HG03439 (cell line): Measurements from ENCODE around the gene PXDN.
"Not testable (repeated sequence)": the region's sequence is repeated elsewhere in the genome, so short reads cannot be mapped to it uniquely, and the experiment has no call there.

Experiments used
- ATAC-seq: cut with Tn5 transposase; IDR thresholded peaks from one replicate; pipeline ENCODE4 v1.9.1; 2021; ENCODE audit warnings: mild to moderate bottlenecking, moderate library complexity; ENCODE audit not compliant: unreplicated experiment

PXDN gene

GRCh38 chr2:1775511-1776035 is 31.3 kb upstream of the PXDN start:
- ATAC-seq = no peak

- ATAC-seq = no peak
Observed at GRCh38 chr2:1774929-1775328, 30.6 kb upstream of the PXDN start.

- no peak for ATAC-seq
Observed at GRCh38 chr2:1773883-1774282, 29.6 kb upstream of the PXDN start.

GRCh38 chr2:1772471-1773267 is 28.4 kb upstream of the PXDN start:
- ATAC-seq = no peak

- no peak for ATAC-seq
Observed at GRCh38 chr2:1771626-1772280, 27.4 kb upstream of the PXDN start.

GRCh38 chr2:1770566-1771380 is 26.5 kb upstream of the PXDN start:
- ATAC-seq = no peak

- no peak for ATAC-seq
Observed at GRCh38 chr2:1769703-1770422, 25.5 kb upstream of the PXDN start.

- no peak for ATAC-seq
Observed at GRCh38 chr2:1767939-1768691, 23.8 kb upstream of the PXDN start.

- no peak for ATAC-seq
Observed at GRCh38 chr2:1766851-1767811, 22.8 kb upstream of the PXDN start.

GRCh38 chr2:1766425-1766824 is 22.1 kb upstream of the PXDN start:
- no peak for ATAC-seq

GRCh38 chr2:1765201-1765600 is 20.9 kb upstream of the PXDN start:
- ATAC-seq = not testable (repeated sequence)

GRCh38 chr2:1759611-1759930 is 15.3 kb upstream of the PXDN start:
- no peak for ATAC-seq

- ATAC-seq = no peak
Observed at GRCh38 chr2:1758774-1759610, 14.7 kb upstream of the PXDN start.

GRCh38 chr2:1758171-1758570 is 13.9 kb upstream of the PXDN start:
- no peak for ATAC-seq

- ATAC-seq = no peak
Observed at GRCh38 chr2:1757567-1757966, 13.3 kb upstream of the PXDN start.

GRCh38 chr2:1757146-1757545 is 12.8 kb upstream of the PXDN start:
- not testable (repeated sequence) for ATAC-seq

GRCh38 chr2:1756456-1756855 is 12.1 kb upstream of the PXDN start:
- ATAC-seq = no peak
